Activated CD4-positive, alpha-beta T cell treated with anti-CD3 and anti-CD28 coated beads, Interleukin-2, amount 50 U/mL, for 16 hours (primary cell): ENCODE measurements around the gene RER1.

Experiments
- DNase-seq: peaks from one replicate; pipeline ENCODE4 v3.0.0-alpha.2; 2020

Gene RER1

GRCh38 chr1:2354511-2355372 is 36.9 kb upstream of the RER1 start:
- no peak for DNase-seq

DNA sequence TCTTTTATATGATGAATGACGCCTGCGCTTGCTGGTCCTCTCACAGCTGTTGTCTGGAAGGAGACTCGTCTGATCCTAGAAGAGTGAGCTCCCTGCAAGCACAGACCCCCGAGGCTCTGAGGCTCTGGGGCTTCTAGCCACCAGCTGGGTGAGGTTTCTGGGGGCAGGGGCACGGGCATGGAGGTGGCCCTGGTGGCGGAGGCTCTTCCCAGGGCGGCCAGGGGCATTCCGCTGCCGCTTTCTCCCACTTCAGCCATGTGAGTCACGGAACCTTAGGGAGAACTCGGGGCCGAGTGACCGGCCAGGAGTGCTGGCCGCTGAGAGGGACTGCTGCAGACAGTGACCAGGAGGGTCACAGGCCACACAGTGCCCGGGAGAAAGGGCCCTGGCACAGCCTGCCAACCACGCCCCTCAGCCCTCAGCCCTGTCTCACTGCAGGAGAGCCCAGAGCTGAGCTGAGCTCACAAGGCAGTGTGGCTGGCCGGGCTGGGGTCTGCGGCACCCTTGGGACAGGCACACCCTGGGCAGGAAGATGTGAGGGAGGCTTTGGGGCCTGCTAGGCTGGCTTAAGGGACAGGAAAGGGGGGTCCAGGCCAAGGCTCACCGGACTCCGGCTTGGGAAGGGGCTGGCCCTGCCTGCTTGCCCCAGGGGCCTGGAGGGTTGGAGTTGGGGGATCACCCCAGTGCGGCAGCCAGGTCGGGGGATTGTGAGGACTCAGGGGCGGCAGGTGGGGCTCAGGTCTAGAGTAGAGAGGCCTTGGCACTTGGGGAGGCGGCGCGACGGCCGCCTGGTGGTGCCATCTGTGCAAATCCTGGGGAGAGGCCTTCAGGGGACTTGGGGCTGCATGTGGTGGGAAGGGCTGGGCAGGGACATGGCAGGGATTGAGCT is 36.0 kb upstream of the RER1 start:
- DNase-seq: no peak

- DNase-seq: no peak
Measured at GRCh38 chr1:2356401-2356800, 35.2 kb upstream of the RER1 start.

DNA sequence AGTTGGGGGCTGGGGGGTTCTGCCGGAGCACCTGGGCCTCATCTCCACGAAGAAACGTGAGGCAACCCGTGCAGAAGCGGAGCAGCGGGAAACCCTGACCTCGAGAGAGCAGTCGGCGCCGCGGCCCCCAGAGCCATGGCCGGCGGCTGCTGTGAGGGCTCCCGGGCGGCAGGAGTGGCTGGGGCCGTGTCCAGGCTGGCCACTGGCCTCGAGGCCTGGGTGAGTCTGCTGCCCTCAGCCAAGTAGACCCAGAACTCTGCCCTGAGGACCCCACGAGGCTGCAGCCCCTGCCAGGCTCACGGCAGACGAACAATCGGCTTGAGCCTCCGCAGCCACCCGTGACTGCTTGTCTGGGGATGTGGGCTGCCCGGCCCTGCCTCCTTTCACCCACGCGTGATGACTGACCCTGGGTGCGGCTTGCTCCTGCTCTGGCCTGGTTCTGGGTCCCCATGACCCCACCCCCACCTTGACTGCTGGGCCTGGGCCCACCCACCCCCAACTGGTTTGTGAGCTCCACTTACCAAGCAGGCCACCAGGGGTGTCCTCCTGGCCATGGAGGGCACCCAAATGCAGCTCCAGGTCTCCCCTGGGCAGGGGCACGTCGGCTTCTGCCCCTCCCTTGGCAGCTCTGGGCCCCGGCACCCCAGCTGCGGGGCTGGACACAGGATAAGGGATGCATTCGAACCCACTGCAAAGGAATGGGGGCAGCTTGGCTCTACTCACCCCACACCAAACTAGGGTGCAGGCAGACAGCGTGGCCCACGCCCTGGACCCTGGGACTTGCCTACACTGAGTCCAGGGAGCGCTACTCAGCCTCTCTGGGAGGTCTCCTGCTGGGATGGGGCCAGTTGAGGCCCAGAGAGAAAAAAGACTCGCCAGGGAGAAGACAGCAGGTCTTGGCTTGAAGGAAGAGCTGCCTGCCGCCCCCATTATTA is 34.5 kb upstream of the RER1 start:
- DNase-seq: no peak

- no peak for DNase-seq
Measured at GRCh38 chr1:2358072-2358471, 33.6 kb upstream of the RER1 start.

- no peak for DNase-seq
Measured at GRCh38 chr1:2358651-2359640, 32.7 kb upstream of the RER1 start.

GRCh38 chr1:2360588-2361364 is 30.9 kb upstream of the RER1 start:
- no peak for DNase-seq

GRCh38 chr1:2363847-2364513 is 27.7 kb upstream of the RER1 start:
- no peak for DNase-seq

DNA sequence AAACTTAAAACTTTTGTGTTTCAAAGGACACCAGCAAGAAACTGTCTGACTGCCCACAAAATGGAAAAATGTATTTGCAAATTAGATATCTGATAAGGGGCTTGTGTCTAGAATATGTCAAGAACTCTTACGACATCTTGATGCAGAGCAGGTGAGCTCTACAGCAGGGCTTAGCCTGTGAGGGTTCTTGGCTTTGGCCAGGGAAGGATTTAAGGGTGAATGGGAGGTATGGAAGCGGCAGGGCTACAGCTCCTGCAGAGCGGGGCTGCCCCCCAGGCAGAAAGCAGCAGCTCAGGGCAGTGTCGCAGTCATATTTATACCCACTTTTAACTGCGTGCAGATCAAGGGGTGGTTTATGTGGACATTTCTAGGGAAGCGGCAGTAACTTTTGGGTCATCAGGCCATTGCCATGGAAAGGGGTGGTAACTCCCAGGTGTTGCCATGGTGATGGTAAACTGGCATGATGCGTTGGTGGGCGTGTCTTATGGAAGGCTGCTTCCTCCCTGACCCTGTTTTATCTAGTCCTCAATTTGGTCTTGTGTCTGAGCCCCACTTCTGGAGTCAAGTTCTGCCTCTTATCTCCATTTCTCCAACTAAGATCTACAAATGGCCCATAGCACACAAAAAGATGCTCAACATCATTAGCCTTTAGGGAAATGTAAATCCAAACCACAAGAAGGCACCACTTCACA is 23.4 kb upstream of the RER1 start:
- no peak for DNase-seq

DNA sequence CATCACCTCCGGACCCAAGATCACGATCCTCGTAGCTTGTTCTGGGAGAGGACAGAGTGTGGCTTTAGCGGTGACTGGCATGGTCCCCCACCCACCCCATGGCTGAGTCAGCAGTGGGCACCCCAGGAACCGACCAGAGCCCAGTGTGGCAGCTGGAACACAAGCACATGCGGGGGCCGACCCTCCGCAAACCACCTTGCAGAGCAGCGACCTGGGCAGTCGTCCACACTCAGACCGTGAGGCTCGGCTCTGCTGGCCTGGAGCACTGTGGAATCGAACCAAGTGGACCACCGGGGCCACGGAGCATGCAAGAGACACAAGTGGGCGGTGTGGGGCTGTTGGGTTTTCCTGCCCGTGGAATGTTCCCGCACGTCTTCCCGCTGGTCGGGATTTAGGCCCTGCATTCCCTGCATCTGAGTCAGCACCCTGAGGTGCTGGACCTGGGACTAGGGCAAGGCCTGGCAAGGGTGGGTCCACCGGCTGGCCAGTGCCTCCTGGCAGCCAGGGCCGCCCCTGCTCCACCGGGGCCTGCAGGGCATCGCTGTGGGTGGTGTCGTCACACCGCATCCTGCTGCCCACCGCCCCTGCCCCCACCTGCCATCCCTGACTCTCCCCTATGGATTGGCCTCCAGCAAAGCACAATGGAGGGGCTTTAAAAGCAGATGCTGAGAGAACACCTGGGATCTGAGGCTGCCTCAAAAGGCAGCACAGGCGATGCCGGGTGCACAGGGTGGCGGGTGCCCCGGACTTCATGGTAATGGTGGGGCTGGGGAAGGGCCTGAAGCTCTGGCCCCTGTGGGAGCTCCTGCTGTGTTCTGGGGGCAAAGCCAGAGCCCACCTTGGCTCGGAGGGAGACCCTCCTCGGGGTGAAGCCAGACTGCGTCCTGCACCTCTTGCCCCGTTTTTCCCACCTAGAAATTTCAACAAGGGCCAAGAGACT is 18.8 kb upstream of the RER1 start:
- DNase-seq: no peak

DNA sequence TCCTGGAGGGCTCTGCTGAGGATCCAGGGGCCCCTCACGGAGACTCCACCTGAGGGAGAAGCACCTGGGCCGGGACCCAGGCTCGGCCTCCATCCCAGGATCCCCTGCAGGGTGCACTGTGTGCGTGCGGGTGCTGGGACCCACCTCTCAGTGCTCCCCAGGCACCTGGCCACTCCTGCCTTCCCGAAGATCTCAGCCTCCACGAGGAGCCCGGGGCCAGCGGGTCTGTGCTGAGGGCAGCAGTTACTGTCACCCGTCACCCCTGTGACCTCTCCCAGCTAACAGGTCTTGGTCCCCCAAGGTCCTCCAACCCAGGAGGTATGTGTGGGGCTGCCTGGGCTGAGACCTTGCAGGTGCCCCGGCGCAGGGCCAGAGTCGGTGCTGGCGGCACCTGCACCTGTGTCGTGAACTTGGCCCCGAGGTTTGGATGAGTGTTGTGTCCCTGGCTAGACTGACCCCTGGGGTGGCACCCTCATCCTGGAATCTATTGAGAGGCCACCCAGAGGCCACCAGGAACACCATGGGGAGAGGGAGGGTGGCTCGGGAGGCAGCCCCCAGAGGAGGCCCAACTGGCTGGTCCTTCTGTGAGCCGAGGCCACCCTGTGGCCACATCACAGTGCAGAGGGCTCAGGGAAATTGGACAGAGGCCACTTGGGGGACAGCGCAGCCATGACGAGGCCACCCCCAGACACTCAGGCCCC is 17.9 kb upstream of the RER1 start:
- DNase-seq: no peak

DNA sequence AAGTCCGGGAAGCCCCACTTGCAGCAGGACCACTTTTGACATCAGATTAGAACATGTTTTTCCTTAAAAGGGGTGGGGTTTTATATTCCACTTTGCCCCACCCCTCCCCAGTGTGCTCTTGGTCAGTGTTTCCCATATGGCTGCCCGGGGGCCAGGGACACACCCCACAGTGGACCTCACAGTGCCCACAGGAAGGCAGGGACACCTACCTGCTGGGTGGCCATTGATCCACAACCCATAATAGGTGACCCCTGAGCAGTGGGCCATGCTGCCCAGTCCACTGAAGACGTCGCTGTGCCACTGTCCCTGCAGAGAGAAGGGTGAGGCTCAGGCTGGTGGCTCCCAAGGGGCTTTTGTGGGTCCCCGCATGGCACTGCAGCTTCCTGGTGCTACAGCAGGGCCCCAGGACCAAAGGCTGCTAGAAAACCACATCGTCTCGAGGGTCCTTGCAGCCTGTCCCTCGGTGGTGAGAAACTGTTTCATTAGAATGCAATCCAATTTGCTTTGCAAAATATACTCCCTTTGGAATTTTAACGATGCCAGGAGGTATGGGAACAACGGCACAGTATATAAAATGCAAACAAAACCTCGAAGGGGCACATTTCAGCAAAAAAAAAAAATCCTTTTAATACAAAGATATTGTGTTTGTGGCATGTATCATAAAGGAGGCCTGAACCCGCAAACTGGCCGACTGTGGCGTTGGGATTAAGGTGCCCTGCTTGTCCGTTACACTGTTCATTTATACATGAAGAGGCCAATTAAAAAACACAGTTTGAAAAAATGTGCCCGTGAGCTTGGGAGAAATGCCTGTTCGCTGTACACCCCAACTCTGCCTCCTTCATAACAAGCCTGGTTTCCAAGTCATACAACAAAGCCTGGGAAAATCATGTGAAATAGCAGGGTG is 17.1 kb upstream of the RER1 start:
- DNase-seq: no peak

DNA sequence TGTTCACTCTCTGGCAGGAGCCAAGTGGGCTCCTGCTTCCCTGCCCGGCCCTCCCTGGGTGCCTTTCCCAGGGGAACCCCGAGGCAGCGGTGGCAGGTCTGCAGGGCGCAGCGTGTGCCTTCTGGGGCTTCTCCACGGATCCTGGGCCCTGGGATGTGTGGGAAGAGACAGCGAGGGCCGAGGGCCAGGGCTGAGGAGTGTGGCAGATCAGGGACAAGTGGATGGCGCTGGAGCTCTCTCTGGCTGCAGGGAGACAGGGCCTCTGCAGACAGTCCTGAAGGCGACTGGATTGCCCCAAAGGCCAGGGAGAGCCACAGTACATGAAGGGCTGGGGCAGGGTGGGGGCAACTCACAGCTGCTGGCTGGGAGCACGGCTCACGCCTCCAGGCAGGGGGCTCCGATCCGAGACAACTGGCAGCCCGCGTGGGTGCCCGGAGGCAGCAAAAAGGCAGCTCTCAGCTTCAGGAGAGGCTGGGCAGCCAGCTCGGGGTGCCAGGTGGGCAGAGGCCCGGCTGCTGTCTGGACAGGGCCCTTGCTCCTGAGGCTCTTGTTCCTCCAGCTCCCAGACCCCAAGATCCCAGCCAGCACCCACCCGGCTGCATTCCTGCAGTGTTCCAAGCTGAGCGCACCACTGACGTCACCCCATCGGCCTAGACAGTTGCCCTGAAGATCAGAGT is 16.3 kb upstream of the RER1 start:
- DNase-seq: no peak

DNA sequence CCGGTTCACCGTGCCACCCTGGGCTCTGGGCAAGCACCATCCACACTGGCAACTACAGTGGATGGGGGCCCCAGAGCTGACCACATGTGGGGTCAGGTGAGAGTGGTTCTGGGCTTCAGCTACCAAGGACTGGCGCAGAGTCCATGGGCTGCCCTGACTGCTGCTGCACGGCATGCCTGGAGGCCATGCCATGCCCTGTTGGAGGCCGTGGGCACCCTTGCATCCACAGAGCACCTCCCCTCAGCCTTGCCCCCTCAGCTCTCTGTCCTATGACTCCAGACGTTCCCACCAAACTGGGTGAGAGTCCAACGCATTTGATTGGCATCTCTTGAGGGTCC is 15.7 kb upstream of the RER1 start:
- DNase-seq: no peak

GRCh38 chr1:2376261-2376741 is 15.3 kb upstream of the RER1 start:
- no peak for DNase-seq
